Esophagus squamous epithelium (tissue), 4 donors: Measurements from ENCODE around the gene ZNF445.

Experiments used
- CTCF ChIP-seq, 6 experiments: fragments of 450-650 bp in 4 of 6; fragments of 200-600 bp in 2 of 6; sonication (generic) in 2 of 6; IDR thresholded peaks; one replicate each; pipeline ENCODE4 v1.5.1; 2016 to 2019; ENCODE audit warnings: antibody characterized with exemption in 6 of 6, mild to moderate bottlenecking in 4 of 6, moderate library complexity in 4 of 6
- POLR2A ChIP-seq, 4 donors: fragments of 450-650 bp; IDR thresholded peaks; one replicate each; pipeline ENCODE4 v1.6.1; 2017; ENCODE audit warnings: antibody characterized with exemption in 4 of 4, mild to moderate bottlenecking in 4 of 4, moderate library complexity in 3 of 4

- TF ChIP-seq CTCF (IDR thresholded peaks at IDR 0.05) (no peak), POLR2A (IDR thresholded peaks at IDR 0.05) (no peak)
Observed at GRCh38 chr3:44442596-44443309, 34.7 kb downstream of the ZNF445 start.
